GM19467 (cell line): ENCODE measurements around the gene PGM2.

ENCODE experiments used
- ATAC-seq: cut with Tn5 transposase; IDR thresholded peaks from one replicate; pipeline ENCODE4 v1.9.1; 2021; ENCODE audit warnings: mild to moderate bottlenecking, moderate library complexity; ENCODE audit not compliant: unreplicated experiment

PGM2 gene

DNA sequence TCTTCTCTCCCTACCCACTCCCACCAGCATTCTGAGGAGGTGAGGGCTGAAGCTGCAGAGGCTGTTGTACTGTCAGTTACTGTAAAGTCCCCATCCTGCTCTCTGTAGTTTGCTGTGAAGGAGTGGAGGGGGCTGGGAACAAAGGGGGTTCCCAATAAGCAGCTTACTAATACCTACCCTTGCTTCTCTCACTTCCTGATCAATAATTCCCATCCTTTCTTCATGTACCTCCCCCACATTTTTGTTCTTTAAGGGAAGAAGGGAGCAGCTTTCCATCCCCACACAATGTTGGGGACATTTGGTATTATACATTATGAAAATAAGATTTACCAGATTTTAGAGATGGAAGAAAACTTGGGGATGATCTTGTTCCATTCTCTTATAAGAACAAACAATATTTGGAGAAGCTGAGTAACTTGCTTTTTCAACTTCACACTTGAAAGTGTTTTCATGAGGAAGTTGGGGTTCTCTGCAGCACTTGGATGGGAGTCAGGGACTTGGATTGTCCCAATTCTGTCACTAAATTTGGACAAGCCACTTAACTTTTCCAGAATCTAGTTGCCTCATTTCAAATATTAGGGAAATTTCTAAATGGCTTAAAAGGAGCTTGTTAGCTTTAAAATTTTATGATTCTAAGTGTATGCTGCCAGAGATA, 69.8 kb downstream of the PGM2 start:
- no peak for ATAC-seq

DNA sequence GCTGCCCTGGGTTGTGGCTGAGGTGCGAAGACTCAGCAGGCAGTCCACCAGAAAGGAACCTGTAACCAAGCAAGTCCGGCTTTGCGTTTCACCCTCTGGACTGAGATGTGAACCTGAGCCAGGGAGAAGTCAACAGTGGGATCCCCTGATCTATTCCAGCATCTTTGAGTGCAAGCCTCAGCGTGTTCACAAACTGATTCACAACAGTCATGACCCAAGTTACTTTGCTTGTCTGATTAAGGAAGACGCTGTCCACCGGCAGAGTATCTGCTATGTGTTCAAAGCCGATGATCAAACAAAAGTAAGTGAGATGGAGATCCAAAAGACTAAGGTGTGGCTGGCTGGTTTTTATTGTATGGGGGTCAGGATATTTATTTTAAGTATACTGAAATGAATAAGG, 75.7 kb downstream of the PGM2 start:
- no peak for ATAC-seq

DNA sequence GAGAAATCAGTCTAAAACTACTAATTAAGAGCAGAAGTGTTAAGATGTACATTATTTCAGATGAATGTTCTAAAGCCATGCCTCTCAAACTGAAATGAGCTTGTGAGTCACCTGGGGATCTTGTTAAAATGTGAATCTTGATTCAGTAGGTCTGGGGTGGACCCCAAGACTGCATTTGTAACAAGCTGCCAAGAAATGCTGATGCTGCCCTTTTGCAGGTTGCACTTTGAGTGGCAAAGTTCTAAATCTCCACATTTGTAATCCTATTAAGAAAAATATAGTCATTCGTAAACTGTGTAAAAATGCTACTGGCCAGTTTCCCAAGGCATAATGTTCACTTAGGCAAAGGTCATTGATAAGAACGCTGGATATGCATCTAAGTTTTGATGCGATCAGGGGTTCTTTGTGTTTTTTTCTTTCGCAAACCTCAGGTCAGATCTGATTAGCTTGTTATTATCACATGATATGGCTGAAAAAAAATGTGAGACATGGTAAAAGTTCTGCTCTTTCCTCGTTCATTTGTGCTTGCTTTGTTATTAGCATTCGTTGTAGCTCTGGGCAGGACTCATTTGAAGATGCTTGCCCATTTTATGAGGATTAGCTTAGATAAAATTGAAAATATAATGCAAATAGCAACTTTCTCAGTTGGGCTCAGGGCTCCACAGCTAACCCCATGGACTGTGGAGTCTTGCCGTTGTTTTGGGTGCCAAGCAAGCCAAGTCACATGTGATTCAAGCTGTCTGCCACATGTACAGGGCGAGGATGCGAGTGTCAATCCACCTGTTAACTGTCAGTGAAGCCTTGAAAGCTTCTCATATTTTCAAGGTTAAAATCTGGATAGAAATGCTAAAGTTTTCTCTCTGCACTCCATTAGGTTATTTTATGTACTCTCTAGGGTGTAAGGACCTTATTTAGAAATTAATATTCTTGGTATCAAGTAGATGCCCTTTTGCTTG, 76.5 kb downstream of the PGM2 start:
- ATAC-seq: no peak

DNA sequence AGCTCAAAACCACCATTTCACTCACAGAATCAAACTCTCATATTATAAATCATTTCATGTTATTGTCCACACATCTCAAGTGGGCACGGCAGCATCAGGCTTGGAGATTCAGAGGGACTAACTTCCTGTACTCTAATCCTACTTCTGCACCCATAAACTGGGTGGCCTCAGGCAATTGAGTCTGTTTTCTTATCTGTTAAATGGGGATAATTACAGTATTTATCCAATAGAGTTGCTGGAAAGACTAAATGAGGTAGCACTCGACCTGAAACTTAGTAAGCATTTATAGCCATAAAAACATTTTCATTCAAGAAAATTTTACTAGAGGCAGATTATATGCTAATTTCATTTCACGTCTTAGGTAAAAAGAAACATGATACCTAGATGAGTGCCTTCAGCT, 77.4 kb downstream of the PGM2 start:
- no peak for ATAC-seq

DNA sequence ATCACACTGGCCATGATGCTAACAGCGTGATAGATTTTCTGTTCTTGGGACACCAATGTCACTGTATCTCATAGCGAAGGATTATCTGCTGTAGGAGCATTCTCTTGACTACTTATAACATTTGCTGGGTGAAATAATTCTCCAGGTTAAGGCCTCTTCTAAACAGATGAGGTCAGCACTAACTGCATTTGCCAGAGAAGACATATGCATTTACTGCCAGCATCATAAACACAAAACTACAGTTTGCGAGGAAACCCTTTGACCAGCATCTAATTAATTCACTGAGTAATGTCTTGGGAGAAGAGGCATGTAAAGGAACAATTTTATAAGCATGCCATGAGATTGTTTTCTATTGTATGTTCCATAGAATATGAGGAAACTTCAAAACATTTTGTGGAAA, 78.3 kb downstream of the PGM2 start:
- ATAC-seq: no peak

DNA sequence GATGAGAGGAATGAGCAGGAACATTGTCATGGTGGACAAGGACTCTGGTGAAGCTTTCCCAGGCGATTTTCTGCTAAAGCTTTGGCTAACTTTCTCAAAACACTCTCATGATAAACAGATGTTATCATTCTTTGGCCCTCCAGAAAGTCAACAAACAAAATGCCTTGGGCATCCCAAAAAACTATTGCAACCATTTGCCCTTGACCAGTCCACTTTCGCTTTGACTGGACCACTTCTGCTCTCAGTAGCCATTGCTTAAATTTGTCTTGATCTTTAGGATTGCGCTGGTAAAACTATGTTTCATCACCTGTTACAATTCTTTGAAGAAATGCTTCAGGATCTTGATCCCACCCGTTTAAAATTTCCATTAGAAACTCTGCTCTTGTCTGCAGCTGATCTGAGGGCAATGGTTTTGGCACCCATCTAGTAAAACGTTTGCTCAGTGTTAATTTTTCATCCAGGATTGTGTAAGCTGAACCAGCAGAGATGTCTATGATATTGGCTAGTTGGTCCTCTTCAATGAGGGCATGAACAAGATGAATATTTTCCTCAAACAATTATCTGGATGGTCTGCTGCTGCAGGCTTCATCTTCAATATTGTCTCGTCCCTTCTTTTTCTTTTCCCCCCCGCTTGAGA, 79.2 kb downstream of the PGM2 start:
- no peak for ATAC-seq

DNA sequence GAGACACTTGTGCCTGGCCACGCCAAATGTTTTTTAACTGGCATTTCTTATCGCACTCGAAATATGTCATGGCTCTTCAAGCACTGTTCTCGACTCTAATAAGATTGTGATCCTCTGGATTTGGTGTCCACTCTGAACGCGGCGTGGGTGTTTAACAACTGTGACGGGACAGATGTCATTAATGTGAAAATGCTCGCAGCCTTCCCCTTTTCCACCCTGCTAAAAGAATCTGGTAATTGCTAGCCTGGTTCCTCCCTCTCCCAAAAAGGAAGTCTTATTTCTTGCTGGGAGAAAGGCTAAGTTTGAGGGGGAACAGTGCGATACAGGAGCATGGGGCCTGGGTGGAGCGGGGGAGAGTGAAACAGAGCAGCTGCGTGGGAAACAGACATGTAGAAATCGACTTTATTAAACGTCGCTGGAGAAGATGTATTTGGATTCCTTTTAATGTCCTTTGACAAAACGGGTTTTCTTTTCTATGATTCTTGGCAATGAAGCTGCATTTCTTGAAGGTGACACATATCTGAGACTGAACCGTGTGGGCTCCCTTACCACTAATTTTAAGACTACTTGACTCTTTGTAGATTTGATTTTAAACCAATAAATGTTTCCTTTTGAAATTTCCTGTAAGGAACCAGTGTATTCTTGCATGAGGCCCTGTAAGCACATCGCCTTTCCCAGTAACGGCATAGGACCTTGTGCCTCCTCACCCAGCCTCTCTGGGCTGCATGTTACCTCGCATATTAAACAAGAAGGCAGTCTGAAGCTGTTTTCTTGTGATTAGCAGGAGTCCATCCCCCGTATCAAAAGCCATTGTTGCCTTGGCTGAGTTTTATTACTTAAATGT, 82.2 kb downstream of the PGM2 start:
- no peak for ATAC-seq

DNA sequence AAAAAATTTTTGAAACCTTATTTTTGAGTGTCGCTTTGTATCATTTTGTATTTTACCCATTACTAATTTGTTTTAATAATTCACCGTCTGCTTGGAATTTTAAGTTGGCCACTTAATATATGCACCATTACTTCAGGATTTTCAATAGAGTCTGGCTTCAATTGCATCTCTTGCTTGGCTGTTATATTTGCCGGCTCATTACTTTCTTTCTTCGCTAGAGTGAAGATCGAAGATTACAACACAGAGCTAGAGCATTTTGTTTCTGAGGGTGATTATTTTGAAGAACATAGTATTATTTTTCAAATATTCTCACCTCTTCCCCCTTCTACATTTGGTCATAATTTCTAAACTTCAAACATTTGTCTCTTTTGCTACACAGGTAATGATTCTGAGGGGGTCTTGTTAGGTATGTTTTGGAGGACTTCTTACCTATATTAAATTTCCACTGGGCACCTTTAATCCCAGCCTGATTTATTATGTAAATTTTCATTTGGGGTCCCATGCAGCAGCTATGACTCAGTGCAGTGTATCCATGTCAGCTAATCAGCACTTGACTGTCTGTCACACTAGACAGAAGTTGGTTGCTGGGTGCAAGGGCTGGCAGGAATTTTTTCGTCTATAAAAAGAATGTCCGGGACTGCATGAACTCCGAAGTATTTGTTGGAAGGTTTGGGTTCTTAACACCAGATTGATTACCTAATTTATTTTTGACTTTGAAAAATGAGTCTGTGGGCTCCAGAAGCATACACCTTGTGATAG, 83.0 kb downstream of the PGM2 start:
- no peak for ATAC-seq

DNA sequence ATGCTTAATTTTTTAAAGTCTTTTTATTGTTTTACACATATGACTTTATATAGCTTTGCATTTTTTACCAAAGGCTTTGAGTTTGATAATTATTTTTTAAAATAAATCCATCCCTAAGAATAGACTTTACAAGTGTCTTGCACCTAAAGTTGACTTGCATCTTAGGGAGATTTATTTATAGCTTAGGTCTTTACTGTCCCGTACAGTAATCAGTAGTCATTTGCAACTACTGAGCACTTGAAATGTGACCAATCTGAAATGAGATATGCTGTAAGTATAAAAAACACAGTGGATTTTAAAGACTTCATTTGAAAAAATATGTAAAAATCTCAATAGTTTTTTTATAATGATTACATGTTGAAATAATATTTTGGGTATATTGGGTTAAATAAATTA, 83.6 kb downstream of the PGM2 start:
- ATAC-seq: no peak
